Measurements from ENCODE around the gene SIGLEC9. TPM values are rescaled to one million over a fixed set of nuclear protein-coding genes. Genes with fewer than 3 reads are reported as not detected.

The SIGLEC9 gene
- total and polyA plus RNA-seq, 7 donors, result 0.24 to 2.2 (median 0.73) TPM

DNA sequence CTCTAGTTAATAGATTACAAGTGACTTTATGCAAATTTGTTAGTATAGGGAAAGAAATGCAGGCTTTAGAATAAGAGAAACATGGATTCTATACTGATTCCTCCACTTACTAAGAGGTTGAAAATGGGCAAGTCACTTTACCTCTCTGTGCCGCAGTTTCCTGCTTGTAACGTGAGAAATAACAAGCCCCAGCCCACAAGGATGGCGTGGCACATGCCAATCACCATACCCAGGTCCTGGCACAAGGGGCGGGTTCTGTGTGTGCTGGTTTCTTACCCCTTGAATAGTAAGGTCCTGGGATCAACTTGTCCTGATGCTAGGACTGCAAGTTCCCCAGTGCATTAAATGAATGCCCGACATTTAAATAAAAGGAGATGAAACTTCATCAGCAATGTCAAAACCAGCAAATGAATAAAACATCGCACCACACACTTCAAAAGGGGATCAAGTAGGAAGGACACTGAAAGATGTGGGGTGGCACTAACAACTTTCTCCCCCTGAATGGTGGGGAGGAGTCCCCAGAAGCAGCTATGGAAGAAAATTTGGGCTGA is 7.9 kb upstream of the SIGLEC9 start:
- 68 to 69% (median 69%) methylated on average over 6 of the region's 6 CpGs for whole genome bisulfite sequencing, 3 donors
- DNase-seq, result no peak
- Histone ChIP-seq H3K4me3 (no peak overlapping the region), H3K36me3 (ENCODE audit: insufficient read depth in 1 of 2, low read depth in 1 of 2) (no peaks in the 10 kb centered on the region), H3K4me1 (no peaks in the 10 kb centered on the region), H3K27me3 (ENCODE audit: insufficient read depth in 3 of 3, low read length in 2 of 3) (peaks cover 0 to 19% (median 4%) of the 10 kb centered on the region in 3 donors), H3K9me3 (no peaks in the 10 kb centered on the region), H3K27ac (no peak overlapping the region)
- intact Hi-C loops (cut with DNase I), result no loop called here
- no peak for ATAC-seq
- TF ChIP-seq, protein P1, sequence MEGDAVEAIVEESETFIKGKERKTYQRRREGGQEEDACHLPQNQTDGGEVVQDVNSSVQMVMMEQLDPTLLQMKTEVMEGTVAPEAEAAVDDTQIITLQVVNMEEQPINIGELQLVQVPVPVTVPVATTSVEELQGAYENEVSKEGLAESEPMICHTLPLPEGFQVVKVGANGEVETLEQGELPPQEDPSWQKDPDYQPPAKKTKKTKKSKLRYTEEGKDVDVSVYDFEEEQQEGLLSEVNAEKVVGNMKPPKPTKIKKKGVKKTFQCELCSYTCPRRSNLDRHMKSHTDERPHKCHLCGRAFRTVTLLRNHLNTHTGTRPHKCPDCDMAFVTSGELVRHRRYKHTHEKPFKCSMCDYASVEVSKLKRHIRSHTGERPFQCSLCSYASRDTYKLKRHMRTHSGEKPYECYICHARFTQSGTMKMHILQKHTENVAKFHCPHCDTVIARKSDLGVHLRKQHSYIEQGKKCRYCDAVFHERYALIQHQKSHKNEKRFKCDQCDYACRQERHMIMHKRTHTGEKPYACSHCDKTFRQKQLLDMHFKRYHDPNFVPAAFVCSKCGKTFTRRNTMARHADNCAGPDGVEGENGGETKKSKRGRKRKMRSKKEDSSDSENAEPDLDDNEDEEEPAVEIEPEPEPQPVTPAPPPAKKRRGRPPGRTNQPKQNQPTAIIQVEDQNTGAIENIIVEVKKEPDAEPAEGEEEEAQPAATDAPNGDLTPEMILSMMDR (IDR thresholded peaks at IDR 0.05), result no peak

DNA sequence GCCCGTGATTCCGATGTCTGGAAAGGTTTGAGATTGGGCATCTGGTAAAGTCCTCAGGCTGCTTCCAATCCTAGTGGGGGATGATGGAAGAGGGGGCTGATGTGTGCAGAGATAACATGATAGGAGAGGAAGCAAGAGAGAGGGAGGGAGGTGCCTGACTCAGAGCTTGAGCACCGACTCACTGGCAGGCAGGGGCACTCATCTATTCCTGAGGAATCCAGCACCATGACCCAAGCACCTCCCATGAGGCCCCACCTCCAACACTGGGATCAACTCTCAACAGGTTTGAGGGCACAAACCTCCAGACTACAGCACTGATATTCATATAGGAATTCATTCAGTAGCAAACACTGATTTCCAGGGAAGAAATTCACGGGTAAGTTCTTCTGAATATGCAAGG is 5.6 kb upstream of the SIGLEC9 start:
- H3K4me3 ChIP-seq, result no peak overlapping the region
- intact Hi-C loops (cut with DNase I), result no loop called here
- no peak for DNase-seq
- WGBS, 3 donors, result 48 to 55% (median 49%) methylated on average over 4 of the region's 4 CpGs
- H3K27ac ChIP-seq, result no peak overlapping the region
- no peaks in the 10 kb centered on the region for H3K9me3 ChIP-seq
- no peak for ATAC-seq
- H3K27me3 ChIP-seq (ENCODE audit: insufficient read depth in 3 of 3, low read length in 2 of 3), result peaks cover 0 to 14% (median 2%) of the 10 kb centered on the region in 3 donors
- TF ChIP-seq, protein P1 (IDR thresholded peaks at IDR 0.05), result no peak
- H3K4me1 ChIP-seq, result no peaks in the 10 kb centered on the region
- no peaks in the 10 kb centered on the region for H3K36me3 ChIP-seq (ENCODE audit: insufficient read depth in 1 of 2, low read depth in 1 of 2)

DNA sequence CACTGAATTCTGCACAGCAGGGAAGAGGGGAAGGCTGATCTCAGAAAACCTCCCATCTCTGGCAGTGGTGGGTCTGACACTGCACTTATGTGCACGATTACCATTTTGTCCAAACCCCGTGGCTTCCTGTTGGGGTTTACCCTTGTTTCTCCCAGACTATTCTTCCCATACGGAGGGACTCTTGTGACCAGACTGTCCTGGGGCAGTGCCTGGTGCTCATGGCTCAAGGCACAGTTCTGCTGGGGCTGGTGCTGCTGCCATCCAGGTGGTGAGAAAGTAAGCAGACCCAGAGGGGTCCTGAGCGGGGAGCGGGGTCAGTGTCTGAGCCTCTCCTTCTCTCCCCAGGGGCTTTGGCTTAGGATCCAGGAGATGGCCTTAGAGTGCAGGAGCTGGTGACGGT is 5.1 kb upstream of the SIGLEC9 start:
- no peak for ATAC-seq
- H3K9me3 ChIP-seq, result no peaks in the 10 kb centered on the region
- peaks cover 0 to 14% (median 2%) of the 10 kb centered on the region in 3 donors for H3K27me3 ChIP-seq (ENCODE audit: insufficient read depth in 3 of 3, low read length in 2 of 3)
- intact Hi-C loops (cut with DNase I), result no loop called here
- H3K27ac ChIP-seq, result no peak overlapping the region
- no peaks in the 10 kb centered on the region for H3K36me3 ChIP-seq (ENCODE audit: insufficient read depth in 1 of 2, low read depth in 1 of 2)
- 74 to 80% (median 74%) methylated on average over 6 of the region's 6 CpGs for WGBS, 3 donors
- TF ChIP-seq, protein P1 (IDR thresholded peaks at IDR 0.05), result no peak
- no peaks in the 10 kb centered on the region for H3K4me1 ChIP-seq
- no peak for DNase-seq
- no peak overlapping the region for H3K4me3 ChIP-seq

DNA sequence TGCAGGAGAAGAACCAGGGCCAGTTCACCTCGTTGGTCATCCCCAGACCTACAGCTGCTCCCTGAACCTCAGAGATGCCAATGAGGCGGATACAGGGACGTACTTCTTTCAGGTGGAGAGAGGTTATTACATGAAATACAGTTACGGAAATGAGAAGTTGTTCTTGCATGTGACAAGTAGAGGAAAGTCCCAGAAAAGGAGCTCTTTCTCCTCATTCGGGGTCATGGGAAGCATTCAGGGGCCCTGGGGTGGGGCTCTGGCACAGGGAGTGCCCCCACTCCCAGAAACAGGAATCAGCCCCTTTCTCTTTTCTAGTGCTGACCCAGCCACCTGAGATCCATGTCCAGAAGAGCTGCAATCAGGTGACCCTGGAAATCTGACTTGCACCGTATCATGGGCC is 4.5 kb upstream of the SIGLEC9 start:
- ATAC-seq (no peak), DNase-seq (no peak)
- Histone ChIP-seq H3K36me3 (ENCODE audit: insufficient read depth in 1 of 2, low read depth in 1 of 2) (no peaks in the 10 kb centered on the region), H3K4me3 (no peak overlapping the region), H3K27ac (no peak overlapping the region), H3K27me3 (ENCODE audit: insufficient read depth in 3 of 3, low read length in 2 of 3) (peaks cover 0 to 11% (median 2%) of the 10 kb centered on the region in 3 donors), H3K4me1 (no peaks in the 10 kb centered on the region), H3K9me3 (no peaks in the 10 kb centered on the region)
- 74 to 84% (median 76%) methylated on average over 6 of the region's 6 CpGs for WGBS, 3 donors
- intact Hi-C loops (cut with DNase I), result no loop called here
- TF ChIP-seq, protein P1 (IDR thresholded peaks at IDR 0.05), result no peak

DNA sequence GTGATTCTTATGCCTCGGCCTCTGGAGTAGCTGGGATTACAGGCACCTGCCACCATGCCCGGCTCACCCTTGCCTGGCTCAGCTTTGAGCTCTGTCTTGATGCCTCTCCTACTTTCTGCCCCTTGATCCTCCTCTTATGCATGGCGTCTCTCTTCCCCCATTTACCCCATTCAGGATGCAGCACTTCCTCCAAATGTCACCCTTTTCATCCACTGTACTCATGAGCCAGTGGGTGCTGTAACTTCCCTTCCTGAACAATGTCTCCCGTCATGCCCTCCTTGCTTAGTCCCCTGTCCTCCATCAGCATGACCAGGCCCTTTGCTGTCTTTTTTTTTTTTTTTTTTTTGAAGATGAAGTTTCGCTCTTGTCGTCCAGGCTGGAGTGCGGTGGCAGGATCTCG is 3.4 kb upstream of the SIGLEC9 start:
- Histone ChIP-seq H3K4me3 (no peak overlapping the region), H3K4me1 (no peaks in the 10 kb centered on the region), H3K36me3 (ENCODE audit: insufficient read depth in 1 of 2, low read depth in 1 of 2) (no peaks in the 10 kb centered on the region), H3K27me3 (ENCODE audit: insufficient read depth in 3 of 3, low read length in 2 of 3) (peaks cover 0 to 12% (median 2%) of the 10 kb centered on the region in 3 donors), H3K27ac (no peak overlapping the region), H3K9me3 (no peaks in the 10 kb centered on the region)
- ATAC-seq, result no peak
- WGBS, 3 donors, result 81 to 90% (median 86%) methylated on average over 8 of the region's 8 CpGs
- TF ChIP-seq, protein P1 (IDR thresholded peaks at IDR 0.05), result no peak
- DNase-seq, result no peak
- intact Hi-C loops (cut with DNase I), result no loop called here
